Neuronal stem cell (in vitro differentiated cells): ENCODE data around the gene SKP2.

ENCODE experiments used
- DNase-seq: peaks from one replicate; pipeline ENCODE4 v3.0.0-alpha.2; 2013; ENCODE audit warnings: low spot score
- H2AFZ ChIP-seq: one replicate; pipeline ENCODE4 v1.6.1; 2013; ENCODE audit warnings: mild to moderate bottlenecking, low read length, inconsistent platforms
- H2AK5ac ChIP-seq: 2 replicates; pipeline ENCODE4 v1.6.1; 2013; ENCODE audit warnings: low read depth, mild to moderate bottlenecking, inconsistent platforms, low read length, moderate library complexity, mixed read lengths
- H2BK120ac ChIP-seq: 2 replicates; pipeline ENCODE4 v1.6.1; 2013; ENCODE audit warnings: low read depth, mild to moderate bottlenecking, inconsistent platforms, low read length, moderate library complexity, mixed read lengths
- H2BK12ac ChIP-seq: one replicate; pipeline ENCODE4 v1.6.1; 2013; ENCODE audit warnings: low read length, inconsistent platforms
- H2BK15ac ChIP-seq: 2 replicates; pipeline ENCODE4 v1.6.1; 2013; ENCODE audit warnings: mild to moderate bottlenecking, low read length, inconsistent platforms, mixed read lengths
- H2BK5ac ChIP-seq: one replicate; pipeline ENCODE4 v1.6.1; 2013; ENCODE audit warnings: inconsistent platforms, mild to moderate bottlenecking, low read length, moderate library complexity
- H3K14ac ChIP-seq: one replicate; pipeline ENCODE4 v1.6.1; 2013; ENCODE audit warnings: low read length, inconsistent platforms
- H3K18ac ChIP-seq: 2 replicates; pipeline ENCODE4 v1.6.1; 2013; ENCODE audit warnings: low read length, inconsistent platforms
- H3K23ac ChIP-seq: 2 replicates; pipeline ENCODE4 v1.6.1; 2013; ENCODE audit warnings: low read depth, mild to moderate bottlenecking, mixed read lengths, low read length, inconsistent platforms; ENCODE audit not compliant: poor library complexity
- H3K27ac ChIP-seq: replicated peaks from 3 replicates; pipeline ENCODE4 v1.5.1; 2013; ENCODE audit warnings: low read length, inconsistent platforms
- H3K27me3 ChIP-seq, 3 experiments: 2 replicates each; pipeline ENCODE4 v1.6.1; 2013; ENCODE audit warnings: low read length in 3 of 3, mild to moderate bottlenecking in 2 of 3, inconsistent platforms in 1 of 3, low read depth in 1 of 3, mixed read lengths in 1 of 3, moderate library complexity in 1 of 3; ENCODE audit not compliant: control insufficient read depth in 3 of 3, insufficient read depth in 3 of 3
- H3K36me3 ChIP-seq, 2 donors: replicated peaks in 1 of 2; 2 replicates each; pipeline ENCODE4 v1.6.1; 2013; ENCODE audit warnings: low read length in 2 of 2; ENCODE audit not compliant: control insufficient read depth in 2 of 2, insufficient read depth in 2 of 2
- H3K4ac ChIP-seq: 2 replicates; pipeline ENCODE4 v1.6.1; 2013; ENCODE audit warnings: inconsistent platforms, mild to moderate bottlenecking, low read length, moderate library complexity
- H3K4me1 ChIP-seq, 2 donors: 1 replicate in 1 of 2; 2 replicates in 1 of 2; pipeline ENCODE4 v1.6.1; 2013; ENCODE audit warnings: low read length in 2 of 2, low read depth in 1 of 2; ENCODE audit not compliant: control insufficient read depth in 2 of 2, insufficient read depth in 1 of 2
- H3K4me2 ChIP-seq: one replicate; pipeline ENCODE4 v1.6.1; 2013; ENCODE audit warnings: mild to moderate bottlenecking, low read length, inconsistent platforms; ENCODE audit not compliant: insufficient read depth, poor library complexity, severe bottlenecking
- H3K4me3 ChIP-seq, 2 donors: 2 replicates each; pipeline ENCODE4 v1.5.1; 2013; ENCODE audit warnings: low read length in 2 of 2, mild to moderate bottlenecking in 2 of 2, inconsistent platforms in 1 of 2, moderate library complexity in 1 of 2
- H3K79me1 ChIP-seq: one replicate; pipeline ENCODE4 v1.6.1; 2013; ENCODE audit warnings: low read depth, mild to moderate bottlenecking, inconsistent platforms, low read length, moderate library complexity
- H3K9ac ChIP-seq: one replicate; pipeline ENCODE4 v1.6.1; 2013; ENCODE audit warnings: mild to moderate bottlenecking, low read depth, low read length, inconsistent platforms; ENCODE audit not compliant: poor library complexity
- H3K9me3 ChIP-seq, 2 donors: replicated peaks in 1 of 2; 2 replicates each; pipeline versions ENCODE3 to v1.6.1; 2013; ENCODE audit warnings: low read length in 2 of 2, mild to moderate bottlenecking in 2 of 2, inconsistent platforms in 1 of 2, low read depth in 1 of 2, mixed read lengths in 1 of 2, moderate library complexity in 1 of 2; ENCODE audit not compliant: control insufficient read depth in 2 of 2, insufficient read depth in 1 of 2
- H4K8ac ChIP-seq: one replicate; pipeline ENCODE4 v1.6.1; 2013; ENCODE audit warnings: low read depth, mild to moderate bottlenecking, inconsistent platforms, low read length, moderate library complexity
- H4K91ac ChIP-seq: one replicate; pipeline ENCODE4 v1.6.1; 2013; ENCODE audit warnings: low read length, low read depth, mild to moderate bottlenecking, inconsistent platforms; ENCODE audit not compliant: poor library complexity
- whole genome bisulfite sequencing, 2 donors: extraction: QIAGEN DNeasy Blood & Tissue Kit; methylation state at CpG; one replicate each; pipeline ENCODE4 v1.1.7; 2013; ENCODE audit warnings: missing lambda C conversion rate in 2 of 2, mixed read lengths in 1 of 2; ENCODE audit not compliant: insufficient read length in 2 of 2, insufficient replicate concordance in 1 of 2; ENCODE audit errors: extremely low coverage in 2 of 2; 5-methylcytosine and 5-hydroxymethylcytosine counted together

The SKP2 gene

DNA sequence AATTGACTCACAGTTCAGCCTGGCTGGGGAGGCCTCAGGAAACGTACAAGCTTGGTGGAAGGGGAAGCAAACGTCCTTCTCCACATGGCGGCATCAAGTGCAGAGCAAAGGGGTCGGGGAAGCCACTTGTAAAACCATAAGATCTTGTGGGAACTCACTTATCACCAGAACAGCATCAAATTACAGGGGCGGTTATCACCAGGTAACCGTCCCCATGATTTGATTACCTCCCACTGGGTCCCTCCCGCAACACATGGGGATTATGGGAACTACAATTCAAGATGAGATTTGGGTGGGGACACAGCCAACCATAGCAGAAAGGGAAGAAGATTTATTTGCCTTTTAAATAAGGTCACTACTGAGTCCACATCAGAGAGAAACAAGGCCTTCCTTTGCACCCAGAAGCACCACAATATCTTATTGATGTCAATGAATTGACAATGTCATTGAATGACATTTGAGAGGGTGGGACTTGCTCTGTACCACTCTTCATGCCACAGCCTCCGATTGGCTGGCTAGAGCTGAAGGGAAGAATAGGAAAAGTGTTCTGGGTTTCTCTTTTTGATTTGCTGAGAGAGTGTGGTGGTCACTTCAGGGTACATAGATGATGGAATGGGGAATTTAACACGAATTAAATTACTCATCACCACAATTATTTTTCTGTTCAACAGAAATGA lies 11.0 kb downstream of the SKP2 start:
- Histone ChIP-seq H2AFZ (no peak overlapping the region), H2BK120ac (no peak overlapping the region), H3K9me3 (no peaks in the 10 kb centered on the region), H3K4me3 (no peak overlapping the region), H3K4me1 (no peaks in the 10 kb centered on the region), H3K27me3 (no peaks in the 10 kb centered on the region), H3K14ac (no peak overlapping the region), H3K79me1 (peaks cover 3% of the 10 kb centered on the region), H3K27ac (no peak overlapping the region), H3K18ac (no peak overlapping the region), H2BK15ac (no peak overlapping the region), H2AK5ac (no peak overlapping the region), H3K36me3 (peaks cover 41 to 100% of the 10 kb centered on the region in 2 donors), H4K91ac (no peak overlapping the region), H3K4me2 (no peak overlapping the region), H3K23ac (no peak overlapping the region), H2BK5ac (no peak overlapping the region), H3K4ac (no peak overlapping the region), H3K9ac (no peak overlapping the region), H2BK12ac (no peak overlapping the region), H4K8ac (no peak overlapping the region)
- no peak for DNase-seq
- WGBS, 2 donors: no CpG with 5 or more reads among the region's 9 CpGs

- Histone ChIP-seq H3K9ac (no peak overlapping the region), H3K36me3 (peaks cover 38 to 99% of the 10 kb centered on the region in 2 donors), H3K27me3 (no peaks in the 10 kb centered on the region), H3K27ac (no peak overlapping the region), H2AFZ (no peak overlapping the region), H3K9me3 (no peaks in the 10 kb centered on the region), H3K4me3 (no peak overlapping the region), H3K14ac (no peak overlapping the region), H2BK12ac (no peak overlapping the region), H4K91ac (no peak overlapping the region), H3K4ac (no peak overlapping the region), H3K4me1 (no peaks in the 10 kb centered on the region), H2BK15ac (no peak overlapping the region), H3K79me1 (peaks cover 1% of the 10 kb centered on the region), H2AK5ac (no peak overlapping the region), H3K4me2 (no peak overlapping the region), H2BK120ac (no peak overlapping the region), H3K23ac (no peak overlapping the region), H4K8ac (no peak overlapping the region), H2BK5ac (no peak overlapping the region), H3K18ac (no peak overlapping the region)
- DNase-seq: no peak
- no CpG with 5 or more reads among the region's 4 CpGs for WGBS, 2 donors
Measured at GRCh38 chr5:36164461-36164860, 12.6 kb downstream of the SKP2 start.

DNA sequence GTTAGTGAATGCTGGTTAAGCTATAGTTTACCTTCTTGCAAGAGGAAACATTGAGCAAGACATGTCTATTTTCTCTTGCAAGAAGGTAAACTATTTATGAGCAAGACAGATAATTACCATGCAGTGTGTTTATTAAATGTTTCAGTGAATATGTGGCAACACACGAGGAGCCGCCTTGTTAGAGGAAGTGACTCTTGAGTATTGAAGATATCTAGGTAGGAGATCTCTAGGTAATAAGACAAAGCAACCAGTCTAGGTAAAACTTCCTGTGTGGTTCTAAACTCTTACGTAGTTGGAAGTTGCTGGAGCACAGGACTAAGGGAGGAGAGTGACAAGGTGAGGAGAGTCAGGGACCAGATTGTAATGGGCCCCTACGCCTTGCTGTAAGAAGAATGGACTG lies 16.8 kb downstream of the SKP2 start:
- peaks cover 29 to 99% of the 10 kb centered on the region in 2 donors for H3K36me3 ChIP-seq
- no peak overlapping the region for H2AFZ ChIP-seq
- H2BK15ac ChIP-seq: no peak overlapping the region
- H3K27ac ChIP-seq: no peak overlapping the region
- no peak overlapping the region for H3K18ac ChIP-seq
- no peak overlapping the region for H3K4ac ChIP-seq
- H2AK5ac ChIP-seq: no peak overlapping the region
- no peak overlapping the region for H2BK12ac ChIP-seq
- H3K4me3 ChIP-seq: no peak overlapping the region
- H3K4me2 ChIP-seq: no peak overlapping the region
- no peaks in the 10 kb centered on the region for H3K27me3 ChIP-seq
- no CpG with 5 or more reads among the region's 4 CpGs for WGBS, 2 donors
- no peak overlapping the region for H2BK5ac ChIP-seq
- H2BK120ac ChIP-seq: no peak overlapping the region
- H4K91ac ChIP-seq: no peak overlapping the region
- H3K4me1 ChIP-seq: no peaks in the 10 kb centered on the region
- H3K9me3 ChIP-seq: no peaks in the 10 kb centered on the region
- no peak overlapping the region for H3K23ac ChIP-seq
- H3K9ac ChIP-seq: no peak overlapping the region
- H4K8ac ChIP-seq: no peak overlapping the region
- H3K14ac ChIP-seq: no peak overlapping the region
- H3K79me1 ChIP-seq: peaks cover 1% of the 10 kb centered on the region
- DNase-seq: no peak

DNA sequence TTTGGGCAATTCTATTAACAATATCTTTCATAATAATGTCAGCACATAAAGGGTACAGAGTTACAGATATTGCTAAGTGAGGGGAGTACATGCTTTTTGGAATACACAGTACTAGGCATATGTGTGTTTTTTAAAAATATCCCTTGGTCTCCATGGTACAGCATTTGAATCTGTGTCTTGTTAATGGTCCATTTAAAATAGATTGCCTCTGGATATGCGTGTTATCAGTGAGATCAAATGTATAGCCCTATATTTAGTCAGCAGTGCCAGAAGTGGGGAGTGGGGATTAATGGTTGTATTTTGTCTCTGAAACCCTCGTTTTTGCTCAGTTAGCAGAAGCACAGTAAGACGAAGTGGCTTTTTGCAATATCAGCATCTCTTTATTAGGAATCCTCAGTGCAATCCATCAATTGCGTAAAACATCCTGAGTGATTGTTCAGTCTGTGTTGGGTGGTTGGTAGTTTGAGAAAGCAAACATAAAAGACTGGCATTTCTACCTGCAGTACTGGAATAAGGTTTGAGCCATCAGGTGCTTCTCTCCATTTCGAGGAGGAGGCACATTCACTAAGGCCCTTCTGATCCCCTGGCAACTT lies 19.0 kb downstream of the SKP2 start:
- Histone ChIP-seq H2AFZ (no peak overlapping the region), H3K23ac (no peak overlapping the region), H2BK5ac (no peak overlapping the region), H3K4me3 (no peak overlapping the region), H3K9ac (no peak overlapping the region), H3K36me3 (peaks cover 25 to 99% of the 10 kb centered on the region in 2 donors), H3K9me3 (no peaks in the 10 kb centered on the region), H3K18ac (no peak overlapping the region), H3K14ac (no peak overlapping the region), H2AK5ac (no peak overlapping the region), H3K4ac (no peak overlapping the region), H3K27ac (no peak overlapping the region), H3K4me1 (no peaks in the 10 kb centered on the region), H3K4me2 (no peak overlapping the region), H4K8ac (no peak overlapping the region), H3K79me1 (no peaks in the 10 kb centered on the region), H2BK12ac (no peak overlapping the region), H2BK15ac (no peak overlapping the region), H4K91ac (no peak overlapping the region), H2BK120ac (no peak overlapping the region), H3K27me3 (no peaks in the 10 kb centered on the region)
- WGBS, 2 donors: no CpG with 5 or more reads among the region's 5 CpGs
- no peak for DNase-seq
